ENCODE data around the gene LINGO3.

LINGO3 gene

GRCh38 chr19:2278459-2279158, 29.3 kb downstream of the LINGO3 start:
- DNase-seq, result no peak

DNA sequence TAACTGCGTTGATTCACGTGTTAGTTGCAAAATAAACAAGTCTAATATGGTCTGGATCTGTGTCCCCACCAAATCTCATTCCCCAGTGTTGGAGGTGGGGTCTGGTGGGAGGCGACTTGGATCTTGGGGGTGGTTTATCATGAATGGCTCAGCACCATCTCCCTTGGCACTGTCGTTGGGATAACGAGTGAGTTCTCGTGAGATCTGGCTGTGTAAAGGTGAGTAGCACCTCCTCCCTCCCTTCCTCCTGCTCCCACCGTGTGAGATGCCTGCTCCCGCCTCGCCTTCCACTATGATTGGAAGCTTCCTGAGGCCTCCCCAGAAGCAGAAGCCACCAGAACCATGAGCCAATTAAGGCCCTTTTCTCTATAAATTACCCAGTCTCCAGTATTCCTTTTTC, 30.8 kb downstream of the LINGO3 start:
- no peak for DNase-seq

- DNase-seq, result no peak
Observed at GRCh38 chr19:2276429-2276986, 31.4 kb downstream of the LINGO3 start.

- DNase-seq, result no peak
Observed at GRCh38 chr19:2275588-2276428, 32.1 kb downstream of the LINGO3 start.

DNA sequence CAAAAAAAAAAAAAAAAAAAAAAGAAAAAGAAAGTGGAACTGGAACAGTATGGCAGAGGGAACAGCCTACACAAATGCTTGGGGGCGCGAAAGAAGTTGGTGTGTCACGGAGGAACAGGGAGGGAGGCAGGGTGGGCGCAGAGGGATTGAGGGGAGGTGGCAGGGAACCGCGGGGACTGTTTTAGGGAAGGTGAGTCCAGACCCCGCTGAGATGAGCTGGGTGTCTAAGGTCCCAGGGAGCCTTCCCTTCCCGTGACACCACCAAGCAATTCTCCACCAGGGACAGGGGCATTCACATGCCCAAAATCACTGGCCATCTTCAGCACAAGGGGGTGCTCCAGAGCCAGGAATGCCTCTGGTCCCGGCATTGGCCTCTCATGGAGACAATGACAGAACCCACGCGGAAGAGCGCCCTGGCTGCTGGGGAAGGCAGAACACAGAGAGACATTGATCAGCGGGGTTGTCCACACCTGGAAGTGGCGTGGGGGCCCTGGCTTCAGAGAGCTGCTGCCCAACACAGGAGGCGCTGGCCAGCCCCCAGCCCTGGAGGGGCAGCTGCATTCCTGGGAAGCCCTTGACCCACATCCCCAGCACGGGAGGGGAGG, 32.9 kb downstream of the LINGO3 start:
- DNase-seq, result peak; percentile 74

DNA sequence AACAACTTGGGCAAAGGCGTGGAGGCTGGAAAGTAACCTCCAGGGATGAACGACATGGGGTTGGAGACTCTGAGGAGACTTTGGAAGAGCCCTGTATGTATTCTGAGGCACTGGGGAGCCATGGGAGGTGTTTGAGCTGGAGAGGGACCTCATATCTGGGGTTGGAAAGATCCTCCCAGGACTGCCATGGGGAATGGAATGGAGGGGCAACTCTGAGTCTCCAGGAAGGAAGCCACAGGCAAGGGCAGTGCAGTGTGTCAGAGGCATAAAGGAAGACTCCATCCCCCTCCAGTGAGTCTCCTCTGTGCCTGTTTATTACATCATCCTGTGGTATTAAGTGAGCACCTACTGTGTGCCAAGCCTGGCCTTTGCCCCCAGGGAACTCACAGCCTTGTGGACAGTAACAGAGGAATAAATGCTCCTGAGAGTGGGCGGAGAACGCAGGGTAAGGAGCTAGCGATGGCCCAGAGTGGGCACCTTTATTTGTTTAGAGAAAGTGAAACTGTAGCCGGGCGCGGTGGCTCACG, 33.7 kb downstream of the LINGO3 start:
- no peak for DNase-seq

- DNase-seq, result peak; percentile 68
Observed at GRCh38 chr19:2273356-2274184, 34.4 kb downstream of the LINGO3 start.

GRCh38 chr19:2271234-2272103, 36.5 kb downstream of the LINGO3 start:
- no peak for DNase-seq

- DNase-seq, result peak; percentile 76
Observed at GRCh38 chr19:2270423-2271233, 37.3 kb downstream of the LINGO3 start.

DNA sequence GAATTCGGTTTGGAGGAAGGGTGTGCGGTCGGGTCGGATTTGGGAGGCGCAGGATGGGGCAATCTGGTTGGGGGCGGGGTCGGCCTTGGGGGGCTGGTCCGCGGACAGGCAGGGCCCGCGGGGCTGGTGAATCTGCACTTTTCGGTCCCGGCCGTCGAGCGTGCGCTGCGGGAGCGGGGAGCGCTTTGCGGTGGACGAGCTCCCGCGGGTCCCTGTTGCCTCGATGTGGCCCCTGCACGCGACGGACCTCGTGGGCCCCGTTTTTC, 37.9 kb downstream of the LINGO3 start:
- no peak for DNase-seq

DNA sequence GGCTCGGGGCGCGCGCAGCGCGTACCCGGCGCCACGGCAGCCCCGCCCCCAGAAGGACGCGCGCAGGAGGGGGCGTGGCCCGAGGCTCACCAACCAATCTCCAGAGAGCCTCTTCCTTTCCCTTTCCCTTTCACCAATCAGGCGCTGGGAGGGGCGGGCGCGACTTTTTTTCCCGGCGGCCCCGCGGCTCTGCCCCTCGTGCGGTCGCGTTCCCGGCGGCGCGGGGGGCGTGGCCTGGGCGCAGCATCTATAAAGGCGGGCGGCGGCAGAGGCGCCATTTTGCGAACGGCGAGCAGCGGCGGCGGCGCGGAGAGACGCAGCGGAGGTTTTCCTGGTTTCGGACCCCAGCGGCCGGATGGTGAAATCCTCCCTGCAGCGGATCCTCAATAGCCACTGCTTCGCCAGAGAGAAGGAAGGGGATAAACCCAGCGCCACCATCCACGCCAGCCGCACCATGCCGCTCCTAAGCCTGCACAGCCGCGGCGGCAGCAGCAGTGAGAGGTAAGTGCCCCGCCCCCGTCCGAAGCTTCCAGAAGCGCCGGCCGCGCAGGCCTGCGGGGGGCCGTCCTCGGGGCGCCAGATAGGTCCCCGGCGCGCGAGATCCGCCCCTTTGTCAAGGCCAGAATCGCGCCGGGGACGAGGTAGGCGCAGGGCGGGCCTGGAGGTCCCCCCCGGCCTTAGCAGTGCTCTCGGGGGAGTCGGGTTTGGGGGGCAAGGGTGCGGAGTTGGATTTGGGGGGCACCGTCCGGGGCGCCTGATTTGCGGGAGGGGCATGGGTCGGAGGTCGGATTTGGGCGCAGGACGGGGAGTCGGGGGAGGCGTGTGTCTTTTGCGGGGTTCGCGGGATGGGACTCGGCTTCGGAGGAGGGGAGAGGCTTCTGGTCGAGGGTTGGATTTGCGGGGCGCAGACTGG, 38.5 kb downstream of the LINGO3 start:
- DNase-seq, result peak; percentile 97

- no peak for DNase-seq
Observed at GRCh38 chr19:2268861-2269243, 39.1 kb downstream of the LINGO3 start.

GRCh38 chr19:2268480-2268830, 39.5 kb downstream of the LINGO3 start:
- DNase-seq, result no peak

DNA sequence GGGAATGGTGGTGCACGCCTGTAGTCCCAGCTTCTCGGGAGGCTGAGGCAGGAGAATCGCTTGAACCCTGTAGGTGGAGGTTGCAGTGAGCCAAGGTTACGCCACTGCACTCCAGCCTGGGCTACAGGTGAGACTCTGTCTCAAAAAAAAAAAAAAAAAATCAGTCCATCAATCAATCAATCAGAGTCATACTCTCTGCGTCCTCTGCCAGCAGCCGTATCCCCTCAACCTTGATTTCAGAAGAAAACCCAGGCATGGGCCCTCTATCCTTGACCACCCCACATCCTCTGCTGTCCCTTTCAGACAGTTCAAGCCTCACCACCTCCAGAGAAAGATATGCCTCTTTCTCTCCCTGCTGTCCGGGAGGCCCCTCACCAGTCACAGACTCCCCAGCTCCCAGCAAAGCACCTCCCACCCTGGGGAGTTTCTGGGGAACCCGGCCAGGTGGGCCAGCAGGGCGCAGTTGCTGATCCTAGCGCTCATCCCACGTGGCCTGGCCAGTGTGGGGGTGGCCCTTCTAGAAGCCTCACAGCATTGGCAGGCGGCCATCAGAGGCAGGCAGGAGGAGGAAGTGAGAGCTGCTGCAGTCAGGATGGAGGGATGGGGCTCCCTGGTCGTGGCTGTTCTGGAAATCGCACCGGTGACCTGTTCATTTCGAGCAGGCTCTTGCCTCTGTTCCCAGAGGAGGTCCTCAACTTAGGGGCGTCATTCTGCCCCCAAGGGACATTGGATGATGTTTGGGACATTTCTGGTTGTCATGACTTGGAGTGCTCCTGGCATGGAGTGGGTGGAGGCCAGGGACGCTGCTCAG, 41.6 kb downstream of the LINGO3 start:
- DNase-seq, result peak; percentile 44

- no peak for DNase-seq
Observed at GRCh38 chr19:2261438-2262172, 46.3 kb downstream of the LINGO3 start.

DNA sequence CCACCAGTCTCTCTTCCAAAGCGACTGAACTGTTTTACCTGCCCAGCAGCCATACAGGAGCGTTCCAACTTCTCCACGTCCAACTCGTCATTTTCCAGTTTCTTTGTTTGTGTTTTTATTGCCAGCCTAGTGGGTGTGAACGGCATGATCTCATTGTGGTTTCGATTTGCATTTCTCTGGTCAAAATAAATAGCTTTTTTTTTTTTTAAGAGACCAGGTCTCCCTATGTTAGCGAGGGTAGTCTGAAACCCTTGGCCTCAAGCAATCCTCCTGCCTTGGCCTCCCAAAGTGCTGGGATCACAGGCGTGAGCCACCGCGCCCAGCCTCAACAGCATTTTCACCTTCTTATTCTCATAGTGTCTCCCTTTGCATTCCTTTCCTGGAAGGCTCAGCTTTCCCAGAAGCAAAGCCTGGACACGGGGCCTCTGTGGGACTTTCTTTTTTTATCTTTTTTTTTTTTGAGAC, 47.6 kb downstream of the LINGO3 start:
- no peak for DNase-seq

DNA sequence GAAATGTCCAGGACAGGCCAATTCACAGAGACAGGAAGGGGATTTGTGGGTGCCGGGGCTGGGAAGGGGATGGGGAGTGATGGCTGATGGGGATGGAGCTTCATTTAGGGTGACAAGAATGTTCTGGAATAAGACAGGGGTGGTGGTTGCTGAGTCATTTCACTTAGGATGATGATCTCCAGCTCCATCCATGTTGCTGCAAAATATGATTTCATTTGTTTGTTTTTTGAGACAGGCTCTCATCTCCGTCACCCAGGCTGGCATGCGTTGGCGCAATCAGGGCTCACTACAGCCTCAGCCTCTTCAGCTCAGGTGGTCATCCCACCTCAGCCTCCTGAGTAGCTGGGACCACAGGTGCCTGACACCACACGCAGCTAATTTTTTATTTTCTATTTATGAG, 48.6 kb downstream of the LINGO3 start:
- DNase-seq, result no peak
